IMR-90 (cell line): ENCODE data around the gene ANKRD13A. TPM values are rescaled to one million over a fixed set of nuclear protein-coding genes. Genes with fewer than 3 reads are reported as not detected.

Experiments
- ATAC-seq: fragments of 200-7000 bp; cut with Tn5 transposase; 2 replicates; pipeline ENCODE4 v1.9.1; 2020; ENCODE audit warnings: low read depth, mild to moderate bottlenecking, moderate library complexity
- BruUV-seq: library from RNA; stranded (reverse); fragments of 400-500 nt; replicated peaks from 2 replicates; lab custom pipeline; 2021; lab: Mats Ljungman, UMichigan
- CTCF ChIA-PET: fragments of 300-600 bp; formaldehyde crosslinking; extraction: SDS; loops from one replicate; lab custom pipeline; 2021; ENCODE audit warnings: antibody characterized with exemption; lab: Yijun Ruan, JAX
- POLR2A ChIA-PET: fragments of 300-600 bp; sonication (Branson Sonifier 250); formaldehyde crosslinking; loops from one replicate; lab custom pipeline; 2022; ENCODE audit warnings: antibody characterized with exemption; ENCODE audit not compliant: unreplicated experiment; lab: Charles Lee
- DNase-seq: peaks from one replicate; pipeline ENCODE4 v3.0.0; 2013
- H2AFZ ChIP-seq: replicated peaks from 2 replicates; pipeline ENCODE3; 2013; ENCODE audit warnings: low read length, mild to moderate bottlenecking; ENCODE audit not compliant: poor library complexity
- H2AK5ac ChIP-seq: 2 replicates; pipeline ENCODE4 v1.6.1; 2013; ENCODE audit warnings: low read depth, low read length, inconsistent platforms
- H2AK9ac ChIP-seq: replicated peaks from 2 replicates; pipeline ENCODE3; 2013; ENCODE audit warnings: mild to moderate bottlenecking, low read depth, low read length, moderate library complexity; ENCODE audit not compliant: poor library complexity
- H2BK120ac ChIP-seq: 2 replicates; pipeline ENCODE4 v1.6.1; 2013; ENCODE audit warnings: low read depth, low read length, inconsistent platforms
- H2BK15ac ChIP-seq: 3 replicates; pipeline ENCODE4 v1.6.1; 2013; ENCODE audit warnings: low read depth, low read length, inconsistent platforms
- H2BK20ac ChIP-seq: 2 replicates; pipeline ENCODE4 v1.6.1; 2013; ENCODE audit warnings: low read depth, mild to moderate bottlenecking, inconsistent platforms, low read length, moderate library complexity
- H2BK5ac ChIP-seq: 2 replicates; pipeline ENCODE4 v1.6.1; 2013; ENCODE audit warnings: mild to moderate bottlenecking, low read depth, low read length, inconsistent platforms; ENCODE audit not compliant: poor library complexity, severe bottlenecking
- H3K14ac ChIP-seq: replicated peaks from 2 replicates; pipeline ENCODE4 v1.6.1; 2013; ENCODE audit warnings: low read depth, low read length, inconsistent platforms
- H3K18ac ChIP-seq: 2 replicates; pipeline ENCODE4 v1.6.1; 2013; ENCODE audit warnings: low read depth, low read length, control low read depth
- H3K23ac ChIP-seq: 2 replicates; pipeline ENCODE4 v1.6.1; 2013; ENCODE audit warnings: low read depth, low read length, inconsistent platforms
- H3K27ac ChIP-seq: 2 replicates; pipeline ENCODE4 v1.5.1; 2013; ENCODE audit warnings: mild to moderate bottlenecking, control low read depth, low read length; ENCODE audit not compliant: insufficient read depth
- H3K27me3 ChIP-seq: 2 replicates; pipeline ENCODE4 v1.6.1; 2013; ENCODE audit warnings: low read length; ENCODE audit not compliant: control insufficient read depth, insufficient read depth
- H3K36me3 ChIP-seq: 2 replicates; pipeline ENCODE4 v1.6.1; 2013; ENCODE audit warnings: low read length, mixed read lengths; ENCODE audit not compliant: control insufficient read depth, insufficient read depth
- H3K4ac ChIP-seq: 2 replicates; pipeline ENCODE4 v1.6.1; 2013; ENCODE audit warnings: low read depth, low read length, inconsistent platforms
- H3K4me1 ChIP-seq: 2 replicates; pipeline ENCODE4 v1.6.1; 2013; ENCODE audit warnings: low read length, mixed read lengths; ENCODE audit not compliant: control insufficient read depth, insufficient read depth
- H3K4me2 ChIP-seq: 2 replicates; pipeline ENCODE4 v1.6.1; 2013; ENCODE audit warnings: low read depth, mild to moderate bottlenecking, control low read depth, low read length, moderate library complexity
- H3K4me3 ChIP-seq: 2 replicates; pipeline ENCODE4 v1.5.1; 2013; ENCODE audit warnings: low read depth, mild to moderate bottlenecking, control low read depth, low read length, moderate library complexity; ENCODE audit not compliant: insufficient read depth
- H3K56ac ChIP-seq: 2 replicates; pipeline ENCODE4 v1.6.1; 2013; ENCODE audit warnings: low read length, inconsistent platforms; ENCODE audit not compliant: insufficient read depth; ENCODE audit errors: extremely low read depth
- H3K79me1 ChIP-seq, 2 experiments: 2 replicates each; pipeline ENCODE4 v1.6.1; 2013; ENCODE audit warnings: low read length in 2 of 2, inconsistent platforms in 1 of 2, low read depth in 1 of 2
- H3K9ac ChIP-seq: 2 replicates; pipeline ENCODE4 v1.6.1; 2013; ENCODE audit warnings: low read depth, low read length, control low read depth
- H3K9me1 ChIP-seq: 2 replicates; pipeline ENCODE4 v1.6.1; 2013; ENCODE audit warnings: low read length, inconsistent platforms; ENCODE audit not compliant: insufficient read depth
- H3K9me3 ChIP-seq: 2 replicates; pipeline ENCODE4 v1.6.1; 2013; ENCODE audit warnings: low read length; ENCODE audit not compliant: control insufficient read depth, insufficient read depth
- H4K20me1 ChIP-seq: 2 replicates; pipeline ENCODE4 v1.6.1; 2013; ENCODE audit warnings: low read length, inconsistent platforms; ENCODE audit not compliant: insufficient read depth
- H4K5ac ChIP-seq: 2 replicates; pipeline ENCODE4 v1.6.1; 2013; ENCODE audit warnings: mild to moderate bottlenecking, low read depth, low read length, control low read depth
- H4K8ac ChIP-seq, 2 experiments: 2 replicates each; pipeline ENCODE4 v1.6.1; 2013; ENCODE audit warnings: low read depth in 2 of 2, low read length in 2 of 2, control low read depth in 1 of 2, inconsistent platforms in 1 of 2
- H4K91ac ChIP-seq: 2 replicates; pipeline ENCODE4 v1.6.1; 2013; ENCODE audit warnings: low read depth, low read length, inconsistent platforms; ENCODE audit not compliant: insufficient read depth
- BHLHE40 ChIP-seq: fragments of 150-350 bp; IDR thresholded peaks from 2 replicates; pipeline ENCODE4 v1.6.1; 2016; ENCODE audit warnings: mild to moderate bottlenecking, low read depth, low read length
- CEBPB ChIP-seq: IDR thresholded peaks from 2 replicates; pipeline ENCODE4 v1.6.1; 2012; ENCODE audit warnings: low read depth, low read length, improper control_type of control experiment
- CHD1 ChIP-seq: IDR thresholded peaks from 2 replicates; pipeline ENCODE4 v1.6.1; 2012; ENCODE audit warnings: low read depth, low read length, improper control_type of control experiment
- CTCF ChIP-seq: conservative IDR thresholded peaks from 2 replicates; pipeline ENCODE4 v1.5.1; 2012; ENCODE audit warnings: mild to moderate bottlenecking, low read depth, low read length, improper control_type of control experiment
- ELK1 ChIP-seq: fragments of 150-350 bp; IDR thresholded peaks from 2 replicates; pipeline ENCODE4 v1.6.1; 2016; ENCODE audit warnings: low read depth, mild to moderate bottlenecking, low read length, moderate library complexity, borderline replicate concordance
- MXI1 ChIP-seq: IDR thresholded peaks from 2 replicates; pipeline ENCODE4 v1.6.1; 2012; ENCODE audit warnings: low read depth, mild to moderate bottlenecking, low read length, moderate library complexity, borderline replicate concordance
- NFE2L2 ChIP-seq: fragments of 150-350 bp; IDR thresholded peaks from 2 replicates; pipeline ENCODE4 v1.6.1; 2016; ENCODE audit warnings: low read depth, mild to moderate bottlenecking, low read length
- RAD21 ChIP-seq: IDR thresholded peaks from 2 replicates; pipeline ENCODE4 v1.6.1; 2012; ENCODE audit warnings: low read length, improper control_type of control experiment
- RFX5 ChIP-seq: IDR thresholded peaks from 2 replicates; pipeline ENCODE4 v1.8.0; 2012; ENCODE audit warnings: low read depth, mild to moderate bottlenecking, low read length, moderate library complexity
- USF2 ChIP-seq: fragments of 150-350 bp; IDR thresholded peaks from 2 replicates; pipeline ENCODE4 v1.6.1; 2017; ENCODE audit warnings: mild to moderate bottlenecking, antibody characterized with exemption, low read length, low read depth
- WGBS, 2 experiments: methylation state at CpG; one replicate each; pipeline versions ENCODE4 v1.1.5 to v1.1.7; 2013; ENCODE audit warnings: missing lambda C conversion rate in 2 of 2; ENCODE audit not compliant: insufficient read length in 1 of 2; ENCODE audit errors: extremely low coverage in 2 of 2; 5-methylcytosine and 5-hydroxymethylcytosine counted together
- dilution Hi-C: fragments of 300-500 bp; cut with HindIII; formaldehyde crosslinking; loops from one replicate; pipeline ENCODE4 v1.14.3; 2018; ENCODE audit warnings: low sequenced_read_pairs; ENCODE audit not compliant: unreplicated experiment
- in situ Hi-C: fragments of 300-500 bp; cut with MboI; formaldehyde crosslinking; loops from 3 replicates; pipeline ENCODE4 v1.14.3; 2019; ENCODE audit warnings: low sequenced_read_pairs, inconsistent platforms, mixed read lengths
- intact Hi-C: fragments of 100-400 bp; cut with micrococcal nuclease; formaldehyde crosslinking; loops from 2 replicates; pipeline ENCODE4 v1.10.0; 2022
- polyA plus RNA-seq, 3 experiments: library from polyadenylated mRNA; depleted of rRNA; stranded (reverse); fragments of >200 nt; gene quantifications; 2 replicates each; pipeline ENCODE4 v1.2.3, GENCODE V29; 2012; ENCODE audit warnings: low replicate concordance in 1 of 3
- total RNA-seq: library from RNA; depleted of rRNA; stranded (reverse); fragments of >200 nt; gene quantifications from 2 replicates; pipeline ENCODE4 v1.2.3, GENCODE V29; 2012

The ANKRD13A gene
- total and polyA plus RNA-seq, 2 of the 4 experiments (the other 2 are of a cell fraction): 299 to 449 TPM

DNA sequence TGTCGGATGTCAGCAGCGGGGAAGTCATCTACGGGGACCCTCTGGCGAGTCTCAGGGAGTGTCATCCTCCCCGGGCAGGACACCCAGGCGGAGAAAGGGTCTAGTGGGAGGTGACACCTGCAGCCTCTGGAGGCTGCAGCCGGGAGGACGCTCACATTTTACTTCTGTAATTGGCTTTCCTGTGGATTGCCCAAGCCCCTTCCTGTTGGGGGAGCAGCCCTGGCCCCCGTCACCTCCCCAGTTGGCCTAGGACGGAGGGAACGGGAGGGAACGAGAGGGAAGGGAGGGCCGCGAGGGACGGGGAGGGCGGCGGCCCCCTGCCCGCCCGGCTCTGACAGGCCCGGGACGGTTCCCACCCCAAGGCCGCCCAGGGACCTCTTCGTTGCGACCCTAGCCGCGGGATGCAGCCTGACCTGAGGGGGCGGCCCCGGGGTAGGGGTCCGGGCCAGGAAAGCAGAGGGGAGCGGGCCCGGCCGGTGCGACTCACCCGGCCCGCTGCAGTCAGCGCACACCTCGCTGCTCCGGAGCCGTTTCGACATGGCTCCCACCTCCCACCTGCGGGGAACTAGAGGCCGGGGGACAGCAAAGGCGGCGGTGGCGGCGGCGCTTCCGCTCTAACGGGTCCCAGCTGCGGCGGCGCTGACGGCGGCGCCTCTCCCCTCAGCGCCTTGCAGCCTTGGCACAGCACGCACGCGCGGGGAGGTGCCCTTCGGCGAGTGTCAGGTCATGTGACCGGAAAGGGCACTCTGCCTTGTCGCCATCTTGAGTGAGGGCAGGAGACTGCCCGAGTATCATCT, 3.3 kb upstream of the ANKRD13A start, which contains the start of gene GIT2:
TSS of gene GIT2 (minus strand) at position 683 of the 797 bp plus-strand sequence. CDS start at position 539, 144 bp downstream.
- WGBS, 2 experiments: 0% methylated on average over 18 of the region's 65 CpGs; no CpG with 5 or more reads in 1 of the 2 experiments
- ChIA-PET CTCF (no interaction called here), POLR2A (no interaction called here)
- Histone ChIP-seq H3K27ac (peak within 1 kb of the TSS; percentile 90), H3K14ac (peak within 1 kb of the TSS; percentile 95), H3K79me1 (peaks cover 14 to 56% of the 10 kb centered on the region in 2 experiments), H2AFZ (peak within 1 kb of the TSS; percentile 91), H3K18ac (peak within 1 kb of the TSS; percentile 76), H3K56ac (peak within 1 kb of the TSS; percentile 72), H3K9ac (peak within 1 kb of the TSS; percentile 89), H3K4me1 (peaks cover 7% of the 10 kb centered on the region; the same call in 1 of the 2 replicates), H2BK5ac (peak within 1 kb of the TSS; percentile 86), H2AK5ac (peak within 1 kb of the TSS; percentile 74), H3K27me3 (no peaks in the 10 kb centered on the region), H2BK20ac (peak within 1 kb of the TSS; percentile 89), H4K5ac (peak within 1 kb of the TSS; percentile 98), H4K20me1 (peaks cover 28% of the 10 kb centered on the region), H2AK9ac (peak within 1 kb of the TSS; percentile 96), H4K91ac (peak within 1 kb of the TSS; percentile 78), H4K8ac (peak within 1 kb of the TSS; percentile 91 to 99), H3K4me2 (peak within 1 kb of the TSS; percentile 98), H3K36me3 (peaks cover 5% of the 10 kb centered on the region), H3K4me3 (peak within 1 kb of the TSS; percentile 85), H3K9me1 (peaks cover 8% of the 10 kb centered on the region), H3K23ac (peak within 1 kb of the TSS; percentile 96), H3K9me3 (no peaks in the 10 kb centered on the region), H2BK15ac (peak within 1 kb of the TSS; percentile 84; the same call in 2 of the 3 replicates), H3K4ac (peak within 1 kb of the TSS; percentile 93), H2BK120ac (peak within 1 kb of the TSS; percentile 90)
- ATAC-seq: peak; percentile 65
- no peak for TF ChIP-seq NFE2L2
- no peak for TF ChIP-seq RAD21
- no peak for TF ChIP-seq RFX5
- TF ChIP-seq BHLHE40: peak; percentile 68; the same call in 1 of the 2 replicates
- no peak for TF ChIP-seq CEBPB
- TF ChIP-seq MXI1: peak; percentile 66; the same call in 1 of the 2 replicates
- TF ChIP-seq CHD1: no peak
- peak; percentile 96 for TF ChIP-seq USF2
- 0 out of 2 replicates have a peak, but pooled peaks have one; percentile 4 for TF ChIP-seq CTCF
- TF ChIP-seq ELK1: no peak
- DNase-seq: peak; percentile 90
- dilution Hi-C loops: no loop called here
- no TSS peak for BruUV-seq
- intact Hi-C loops: loop anchor here (5.0 kb wide), 2 partner anchors 49 to 64 kb away; no protein-coding TSS in a partner anchor
- in situ Hi-C loops: no loop called here
